Endometrium (tissue), 2 donors: ENCODE measurements around the gene LYRM9.
"Not testable (repeated sequence)": the region's sequence is repeated elsewhere in the genome, so short reads cannot be mapped to it uniquely, and the experiment has no call there.

Source experiments
- FAIRE-seq: peaks from 2 replicates; lab custom pipeline; 2012; peaks lifted over from hg19 to GRCh38; lab: Jason Lieb, UNC
- donor health status: control.
- donor health status: control.

Gene LYRM9

GRCh38 chr17:27839571-27840405 is 53.4 kb downstream of the LYRM9 start:
- not testable (repeated sequence) for FAIRE-seq

GRCh38 chr17:27838607-27839006 is 54.6 kb downstream of the LYRM9 start:
- FAIRE-seq: not testable (repeated sequence)

GRCh38 chr17:27837769-27838168 is 55.4 kb downstream of the LYRM9 start:
- not testable (repeated sequence) for FAIRE-seq

- FAIRE-seq: no peak
Observed at GRCh38 chr17:27836651-27837050, 56.5 kb downstream of the LYRM9 start.

- no peak for FAIRE-seq
Observed at GRCh38 chr17:27834571-27834970, 58.6 kb downstream of the LYRM9 start.

- no peak for FAIRE-seq
Observed at GRCh38 chr17:27832831-27833230, 60.3 kb downstream of the LYRM9 start.

GRCh38 chr17:27829888-27830287 is 63.3 kb downstream of the LYRM9 start:
- not testable (repeated sequence) for FAIRE-seq

- FAIRE-seq: not testable (repeated sequence)
Observed at GRCh38 chr17:27829143-27829711, 63.9 kb downstream of the LYRM9 start.
